Mesothelial cell of epicardium (in vitro differentiated cells): ENCODE measurements around the gene ST6GALNAC6. TPM values are rescaled to one million over a fixed set of nuclear protein-coding genes. Genes with fewer than 3 reads are reported as not detected.

Experiments used
- DNase-seq, 2 experiments: peaks; one replicate each; pipeline ENCODE4 v3.0.0; 2021; ENCODE audit warnings: low spot score in 2 of 2; ENCODE audit not compliant: unreplicated experiment in 2 of 2
- H3K27ac Mint-ChIP-seq: 2 replicates; pipeline ENCODE4 v1.8.0; 2021; ENCODE audit warnings: mixed read lengths
- H3K27me3 Mint-ChIP-seq: 2 replicates; pipeline ENCODE4 v1.8.0; 2021; ENCODE audit warnings: low read depth, mixed read lengths
- H3K36me3 Mint-ChIP-seq: 2 replicates; pipeline ENCODE4 v1.8.0; 2021; ENCODE audit warnings: mixed read lengths
- H3K4me1 Mint-ChIP-seq: 2 replicates; pipeline ENCODE4 v1.8.0; 2021; ENCODE audit warnings: mixed read lengths
- H3K4me3 Mint-ChIP-seq: 2 replicates; pipeline ENCODE4 v1.8.0; 2021; ENCODE audit warnings: mild to moderate bottlenecking, moderate library complexity, mixed read lengths
- H3K9me3 Mint-ChIP-seq: 2 replicates; pipeline ENCODE4 v1.8.0; 2021; ENCODE audit warnings: mixed read lengths
- CTCF ChIP-seq: fragments of 200-600 bp; sonication (generic); IDR thresholded peaks from one replicate; pipeline ENCODE4 v1.5.0; 2021; ENCODE audit warnings: antibody characterized with exemption; ENCODE audit not compliant: unreplicated experiment
- total RNA-seq: library from RNA; stranded (reverse); gene quantifications from 3 replicates; pipeline ENCODE4 v1.2.1, GENCODE V29; 2021

Gene ST6GALNAC6
- total RNA-seq, 1 donor from 2014 or later, result 34.2 TPM

GRCh38 chr9:127917603-127918002 lies 18.2 kb upstream of the ST6GALNAC6 start:
- H3K4me3 Mint-ChIP-seq, result peak overlapping the region; percentile 63
- no peak overlapping the region for H3K27ac Mint-ChIP-seq
- no peak for TF ChIP-seq CTCF
- no peak for DNase-seq
- H3K9me3 Mint-ChIP-seq, result no peaks in the 10 kb centered on the region
- H3K27me3 Mint-ChIP-seq, result peaks cover 2% of the 10 kb centered on the region
- H3K36me3 Mint-ChIP-seq, result peaks cover 2% of the 10 kb centered on the region
- H3K4me1 Mint-ChIP-seq, result peaks cover 16% of the 10 kb centered on the region

GRCh38 chr9:127916720-127917581 lies 17.5 kb upstream of the ST6GALNAC6 start, which contains the start of gene ST6GALNAC4:
TSS of gene ST6GALNAC4 (minus strand) at chr9:127917041. CDS start at chr9:127916419, 622 bp downstream.
- no peak for TF ChIP-seq CTCF
- Mint-ChIP-seq H3K36me3 (peaks cover 3% of the 10 kb centered on the region), H3K9me3 (no peaks in the 10 kb centered on the region), H3K27ac (peak within 1 kb of the TSS; percentile 34), H3K4me1 (peaks cover 16% of the 10 kb centered on the region), H3K4me3 (peak within 1 kb of the TSS; percentile 71), H3K27me3 (peaks cover 2% of the 10 kb centered on the region)
- DNase-seq, result peak; percentile 85 to 91

DNA sequence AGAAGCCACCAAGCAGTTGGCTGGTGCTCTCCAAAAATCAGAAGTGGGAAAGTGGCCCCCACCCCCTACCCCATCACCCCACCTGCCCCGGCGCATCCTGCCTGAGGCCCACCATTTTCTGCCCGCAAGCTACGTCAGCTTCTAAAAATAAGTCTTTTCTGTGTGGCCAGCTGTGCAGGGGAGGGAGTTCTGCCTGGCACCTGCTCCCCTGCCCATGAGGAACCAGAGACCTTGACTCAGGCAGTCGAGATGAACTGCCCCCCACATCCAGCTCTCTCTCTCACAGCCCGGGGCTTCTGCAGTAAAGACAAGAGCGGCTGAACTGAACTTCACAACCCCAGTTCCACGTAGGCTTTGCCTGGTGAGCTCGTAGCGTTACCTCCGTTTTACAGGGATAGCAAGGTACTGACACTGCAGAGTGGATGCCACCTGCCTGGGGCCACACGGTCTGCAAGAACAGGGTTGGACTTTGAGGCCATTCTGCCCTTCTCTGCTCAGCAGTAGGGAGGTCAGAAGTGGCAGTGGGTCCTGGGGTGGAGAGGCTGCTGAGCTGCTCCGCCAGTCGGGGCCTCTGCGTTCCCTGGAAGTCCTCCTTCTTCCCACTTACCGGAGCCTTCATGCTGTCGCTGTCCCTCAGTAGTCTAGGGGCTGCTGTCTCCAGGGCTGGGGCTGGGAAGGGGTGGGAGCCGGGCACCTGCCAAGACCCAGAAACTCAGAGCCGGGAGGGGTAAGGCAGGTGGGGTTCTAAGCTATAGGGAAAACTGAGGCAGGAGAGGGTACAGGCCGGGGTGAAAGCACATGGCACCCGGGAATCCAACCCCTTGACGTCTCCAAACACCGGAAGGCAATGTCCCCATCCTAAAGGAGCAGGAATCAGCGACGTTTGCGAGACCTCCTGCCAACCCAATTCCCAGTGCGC lies 16.7 kb upstream of the ST6GALNAC6 start:
- Mint-ChIP-seq H3K27me3 (no peaks in the 10 kb centered on the region), H3K4me3 (peak overlapping the region; percentile 71), H3K9me3 (no peaks in the 10 kb centered on the region), H3K4me1 (peaks cover 16% of the 10 kb centered on the region), H3K36me3 (peaks cover 6% of the 10 kb centered on the region), H3K27ac (no peak overlapping the region)
- DNase-seq, result no peak
- TF ChIP-seq CTCF, result no peak

DNA sequence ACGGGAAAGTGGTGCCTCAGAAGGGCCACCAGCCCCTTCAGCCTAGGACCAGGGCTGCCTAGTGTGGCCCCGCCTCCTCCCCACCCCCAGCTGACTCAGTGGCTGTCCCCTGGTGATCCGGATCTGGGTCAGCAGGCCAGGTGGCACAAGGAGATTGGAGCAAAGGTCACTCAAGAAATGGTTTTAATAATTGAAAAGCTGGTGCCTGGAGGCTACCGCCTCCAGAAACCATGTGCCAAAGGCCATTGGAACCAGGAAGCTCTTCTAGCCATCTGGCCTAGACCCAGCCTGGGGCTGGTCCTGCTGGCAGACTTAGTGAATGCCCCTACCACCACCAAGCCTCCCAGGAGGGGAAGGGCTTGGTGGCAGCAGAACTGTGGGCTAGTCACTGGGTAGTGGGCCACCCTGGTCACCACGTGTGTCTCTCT lies 15.9 kb upstream of the ST6GALNAC6 start:
- H3K27ac Mint-ChIP-seq, result no peak overlapping the region
- H3K9me3 Mint-ChIP-seq, result no peaks in the 10 kb centered on the region
- DNase-seq, result no peak
- peaks cover 16% of the 10 kb centered on the region for H3K4me1 Mint-ChIP-seq
- no peak for TF ChIP-seq CTCF
- H3K27me3 Mint-ChIP-seq, result no peaks in the 10 kb centered on the region
- peaks cover 11% of the 10 kb centered on the region for H3K36me3 Mint-ChIP-seq
- H3K4me3 Mint-ChIP-seq, result no peak overlapping the region

GRCh38 chr9:127913682-127914081 lies 14.3 kb upstream of the ST6GALNAC6 start:
- H3K36me3 Mint-ChIP-seq, result peaks cover 11% of the 10 kb centered on the region
- no peaks in the 10 kb centered on the region for H3K27me3 Mint-ChIP-seq
- no peak overlapping the region for H3K27ac Mint-ChIP-seq
- no peak overlapping the region for H3K4me3 Mint-ChIP-seq
- H3K4me1 Mint-ChIP-seq, result peaks cover 16% of the 10 kb centered on the region
- no peaks in the 10 kb centered on the region for H3K9me3 Mint-ChIP-seq
- DNase-seq, result no peak
- no peak for TF ChIP-seq CTCF
